IPS-NIHi11 (cell line): ENCODE data around the gene CSNK1G1.
"Not testable (repeated sequence)": the region's sequence is repeated elsewhere in the genome, so short reads cannot be mapped to it uniquely, and the experiment has no call there.

Source experiments
- DNase-seq: peaks from one replicate; pipeline ENCODE4 v3.0.0; 2012; ENCODE audit warnings: mixed read lengths, low spot score

CSNK1G1 gene

DNA sequence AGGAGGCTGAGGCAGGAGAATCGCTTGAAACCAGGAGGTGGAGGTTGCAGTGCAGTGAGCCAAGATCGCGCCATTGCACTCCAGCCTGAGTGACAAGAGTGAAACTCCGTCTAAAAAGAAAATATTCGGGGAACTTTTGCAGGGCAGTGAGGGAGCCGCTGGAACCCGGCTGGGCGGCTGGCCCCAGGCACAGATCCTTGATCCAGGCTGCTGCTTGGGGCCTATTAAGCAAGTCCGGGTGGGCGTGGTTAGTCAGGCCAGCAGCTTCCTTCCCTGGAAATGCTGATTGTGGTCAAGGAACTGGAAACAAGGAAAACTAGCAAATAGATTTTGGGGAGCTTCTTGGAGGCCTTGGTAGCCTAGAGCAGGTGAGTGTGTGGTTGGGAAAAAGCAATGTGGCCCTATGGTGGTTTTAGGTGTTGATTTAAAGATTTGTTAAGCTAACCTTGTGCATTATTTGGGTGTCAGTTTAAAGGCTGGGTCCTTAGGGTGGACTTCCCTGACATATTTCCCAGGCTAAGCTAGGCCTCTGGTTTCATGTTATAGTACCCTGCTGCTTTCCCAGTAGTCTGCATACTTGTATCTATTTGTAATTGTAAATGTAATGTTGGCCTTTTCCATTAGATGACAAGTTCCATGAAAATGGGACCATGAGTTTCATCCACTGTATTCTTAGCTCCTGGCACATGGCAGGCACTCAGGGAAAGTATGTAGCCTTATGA is 222.2 kb downstream of the CSNK1G1 start:
- DNase-seq = no peak

DNA sequence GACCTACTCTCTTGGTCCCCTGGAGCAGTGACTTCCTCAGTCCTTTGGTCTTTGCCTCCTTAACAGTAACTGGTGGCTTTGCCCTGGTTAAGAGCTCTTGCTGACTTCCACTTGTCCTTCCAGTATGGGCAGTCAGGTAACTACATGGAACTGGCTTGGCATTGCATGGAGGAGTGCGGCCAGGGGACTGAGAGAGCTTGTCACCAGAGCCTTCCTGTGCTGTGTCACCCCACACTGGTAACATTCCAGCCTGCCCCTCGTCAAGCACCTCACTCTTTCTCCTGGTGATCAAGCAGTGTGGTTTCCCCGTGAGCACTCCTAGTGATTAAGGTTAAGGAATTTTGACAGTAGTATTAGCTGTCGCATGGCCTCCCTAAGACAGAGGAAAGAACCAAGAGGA is 223.8 kb downstream of the CSNK1G1 start:
- DNase-seq = no peak

DNA sequence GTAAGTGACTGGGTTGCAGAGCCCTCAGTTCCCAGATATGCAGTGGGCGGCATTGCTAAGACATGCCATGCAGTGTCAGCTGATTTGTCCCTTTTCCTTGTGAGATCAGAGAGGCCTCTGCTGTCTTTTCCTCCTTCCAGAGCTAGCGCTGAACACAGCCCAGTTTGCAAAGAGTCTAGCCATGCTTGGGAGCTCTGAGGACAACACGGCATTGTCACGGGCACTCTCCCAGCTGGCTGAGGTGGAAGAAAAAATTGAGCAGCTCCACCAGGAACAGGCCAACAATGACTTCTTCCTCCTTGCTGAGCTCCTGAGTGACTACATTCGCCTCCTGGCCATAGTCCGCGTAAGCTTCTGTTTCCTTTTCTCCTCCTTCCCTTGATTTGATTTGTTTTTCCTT is 224.4 kb downstream of the CSNK1G1 start:
- DNase-seq = no peak

DNA sequence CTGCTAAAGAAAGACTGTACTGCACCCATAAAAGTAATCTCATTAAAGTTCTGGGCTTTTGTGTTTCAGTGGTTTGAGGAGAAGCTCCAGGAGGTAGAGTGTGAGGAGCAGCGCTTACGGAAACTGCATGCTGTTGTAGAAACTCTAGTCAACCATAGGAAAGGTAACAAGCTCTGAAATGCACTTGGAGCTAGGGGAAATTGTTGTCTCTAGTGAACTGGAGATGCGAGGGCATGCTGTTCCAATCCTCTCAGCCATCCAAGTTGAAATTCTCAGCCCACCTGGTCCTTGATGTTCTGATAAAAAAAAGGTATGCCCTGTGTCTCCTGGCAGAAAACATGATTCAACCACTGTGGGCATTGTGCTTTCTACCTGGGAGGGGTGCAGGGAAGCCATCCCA is 225.8 kb downstream of the CSNK1G1 start:
- no peak for DNase-seq

DNA sequence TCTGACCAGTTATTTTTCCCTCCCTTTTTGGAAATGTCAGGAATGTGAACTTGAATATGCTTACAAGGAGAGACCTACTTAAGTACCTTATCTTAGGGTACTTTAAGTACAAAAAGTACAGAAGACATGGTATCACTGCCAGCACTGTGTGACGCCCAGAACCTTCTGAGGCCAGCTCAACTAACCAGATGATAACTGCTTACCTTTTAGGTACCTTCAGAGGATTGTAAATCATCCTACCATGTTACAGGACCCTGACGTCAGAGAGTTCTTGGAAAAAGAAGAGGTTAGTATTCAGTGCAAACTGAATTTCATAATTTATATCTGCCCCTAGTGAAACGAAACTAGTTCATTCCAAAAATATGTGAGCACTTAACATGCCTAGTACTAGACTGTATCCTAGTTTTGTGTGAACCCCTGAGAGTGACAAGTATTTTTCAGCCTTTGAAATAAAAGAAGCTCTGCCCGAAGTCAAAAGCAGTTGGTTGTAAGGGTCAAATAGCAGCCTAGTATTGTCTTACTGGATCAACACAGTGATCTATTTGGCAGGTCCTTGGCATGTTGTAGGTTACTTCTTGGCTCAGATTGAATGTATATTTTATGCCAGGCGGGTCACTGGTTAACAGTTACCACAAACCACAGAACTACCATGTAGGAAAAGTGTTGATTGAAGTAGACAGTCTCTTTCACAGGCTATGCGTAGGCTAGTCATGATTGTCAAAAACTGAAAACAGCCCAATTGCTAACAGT is 228.3 kb downstream of the CSNK1G1 start:
- DNase-seq = no peak

DNA sequence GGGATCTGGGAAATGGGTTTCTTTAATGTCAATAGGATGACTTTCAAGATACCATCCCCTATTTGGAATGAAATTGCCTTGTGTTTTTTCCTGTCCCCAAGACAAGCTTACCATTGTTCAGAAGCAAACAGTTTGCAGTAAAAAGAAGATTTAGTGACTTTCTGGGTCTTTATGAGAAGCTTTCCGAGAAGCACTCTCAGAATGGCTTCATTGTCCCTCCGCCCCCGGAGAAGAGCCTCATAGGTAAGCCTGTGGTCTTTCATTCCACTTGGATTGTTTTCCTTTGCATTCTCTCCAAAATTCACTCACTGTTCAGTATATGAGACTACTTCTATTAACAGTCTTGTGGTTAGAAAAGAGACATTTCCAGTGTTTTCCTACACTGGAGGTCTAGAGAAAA is 230.0 kb downstream of the CSNK1G1 start:
- DNase-seq = no peak

DNA sequence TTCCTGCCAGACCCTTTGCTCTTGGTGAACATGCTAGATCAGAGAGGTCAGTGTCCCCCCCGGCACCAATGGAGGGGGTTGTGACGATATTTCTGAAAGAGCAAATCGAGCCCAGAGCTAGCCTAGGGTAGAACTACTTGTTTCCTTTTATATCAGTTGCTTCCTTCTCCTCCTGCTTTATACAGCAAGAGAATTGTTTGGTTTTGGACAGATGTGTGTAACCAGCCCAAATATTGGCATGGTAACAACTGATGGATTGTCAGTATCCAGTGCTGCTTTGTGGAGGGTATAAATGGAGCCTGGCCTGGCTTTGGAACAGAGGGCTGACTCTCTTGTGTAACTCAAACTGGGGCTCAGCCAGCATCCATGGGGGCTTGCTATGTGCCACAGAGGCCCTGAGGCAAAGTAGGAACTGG is 233.0 kb downstream of the CSNK1G1 start:
- DNase-seq = no peak

DNA sequence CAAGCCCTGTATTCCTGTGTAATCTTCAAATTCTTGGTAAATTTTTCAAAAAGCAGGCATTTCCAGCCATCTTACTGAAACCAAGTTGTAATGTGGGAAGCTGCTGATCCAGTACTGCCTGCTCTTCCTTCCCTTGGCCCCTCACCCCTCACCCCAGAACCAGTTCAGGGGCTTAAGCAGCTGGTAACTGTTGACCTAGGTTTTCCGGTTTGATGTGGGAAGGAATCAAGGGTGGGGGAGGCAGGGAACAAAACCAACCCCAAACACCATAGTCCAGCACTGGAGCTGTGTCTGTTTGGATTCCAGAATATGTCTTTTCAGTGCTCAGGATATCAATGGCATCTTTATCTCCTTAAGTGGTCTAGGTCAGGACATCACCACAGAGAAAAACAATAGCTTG is 233.5 kb downstream of the CSNK1G1 start:
- no peak for DNase-seq

DNA sequence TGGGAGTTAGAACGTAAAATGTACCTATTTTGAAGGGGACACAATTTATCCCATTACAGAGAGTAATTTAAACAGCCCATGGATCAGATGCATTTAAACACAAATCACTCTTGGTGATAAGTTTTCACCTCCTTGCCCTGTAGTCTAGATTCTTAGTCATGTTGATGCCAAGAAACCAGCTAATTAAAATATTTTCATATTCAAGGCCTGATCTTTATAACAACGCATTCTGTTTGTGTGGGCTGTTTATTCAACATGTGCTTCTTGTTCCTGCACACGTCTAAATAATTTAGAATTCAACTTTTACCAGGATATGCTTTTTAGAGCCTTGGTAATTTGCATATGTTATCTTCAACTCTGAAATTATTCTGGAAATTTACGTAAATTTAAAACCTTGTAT is 234.4 kb downstream of the CSNK1G1 start:
- DNase-seq = no peak

DNA sequence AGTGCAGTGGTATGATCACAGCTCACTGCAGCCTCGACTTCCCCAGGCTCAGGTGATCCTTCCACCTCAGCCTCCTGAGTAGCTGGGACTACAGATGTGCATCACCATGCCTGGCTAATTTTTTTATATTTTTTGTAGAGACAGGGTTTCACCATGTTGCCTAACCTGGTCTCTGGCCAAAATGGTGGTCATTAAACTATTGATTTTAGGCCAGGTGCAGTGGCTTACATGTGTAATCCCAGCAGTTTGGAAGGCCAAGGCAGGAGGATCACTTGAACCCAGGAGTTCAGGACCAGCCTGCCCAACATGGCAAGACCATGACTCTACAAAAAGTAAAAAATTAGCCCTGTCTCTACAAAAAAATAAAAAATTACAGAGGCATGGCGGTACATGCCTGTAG is 235.7 kb downstream of the CSNK1G1 start:
- not testable (repeated sequence) for DNase-seq

DNA sequence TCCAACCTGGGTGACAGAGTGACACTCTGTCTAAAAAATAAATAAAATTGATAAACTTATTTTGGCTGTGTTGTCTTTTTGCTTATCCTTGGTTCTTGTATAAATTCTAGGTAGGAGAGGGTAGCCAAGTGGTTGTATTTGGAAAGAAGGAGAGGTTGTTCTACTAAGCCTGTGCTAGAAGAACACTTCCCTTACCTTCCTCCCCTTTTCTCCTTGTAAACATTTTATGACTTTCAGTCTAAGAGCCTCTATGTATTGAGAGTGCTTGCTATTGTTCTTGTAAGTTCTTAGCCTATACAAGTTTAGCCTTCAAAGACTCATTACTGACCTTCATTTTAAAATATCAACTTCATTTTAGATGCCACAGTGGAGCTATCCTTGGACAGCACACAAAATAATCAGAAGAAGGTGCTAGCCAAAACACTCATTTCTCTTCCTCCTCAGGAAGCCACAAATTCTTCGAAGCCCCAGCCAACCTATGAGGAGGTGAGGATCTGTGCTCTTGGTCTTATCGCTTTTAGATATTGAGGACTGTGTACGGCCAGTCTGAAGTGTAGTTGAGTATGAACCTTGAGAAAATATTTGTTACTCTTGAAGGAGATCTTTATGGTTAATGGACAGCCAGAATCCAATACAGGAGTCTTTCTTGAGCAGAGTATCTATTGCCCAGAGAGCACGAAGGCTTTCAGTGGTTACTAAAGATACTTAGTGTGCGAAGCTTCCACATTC is 238.1 kb downstream of the CSNK1G1 start:
- DNase-seq = no peak
